ENCODE results near the gene CCNJL.

DNA sequence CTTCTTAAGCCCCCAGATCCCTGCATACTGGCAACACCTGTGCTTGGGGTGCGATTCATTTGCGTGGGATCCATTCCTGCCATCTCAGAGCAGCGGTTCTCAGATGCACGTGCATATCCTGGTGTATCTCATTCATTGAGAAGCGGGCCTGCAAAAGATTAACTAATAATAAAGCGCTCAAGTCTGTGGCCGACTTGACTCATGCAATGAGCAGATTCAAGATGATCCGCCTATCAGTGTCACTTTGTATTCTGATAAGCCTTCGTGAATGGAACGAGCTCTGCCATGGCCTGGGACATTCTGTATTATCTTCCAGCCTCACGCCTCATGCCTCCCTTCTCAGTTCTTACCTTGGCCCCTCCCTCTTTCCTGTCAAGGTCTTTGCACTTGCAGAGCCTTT lies 35.7 kb upstream of the CCNJL start:
- TF ChIP-seq, protein P1, sequence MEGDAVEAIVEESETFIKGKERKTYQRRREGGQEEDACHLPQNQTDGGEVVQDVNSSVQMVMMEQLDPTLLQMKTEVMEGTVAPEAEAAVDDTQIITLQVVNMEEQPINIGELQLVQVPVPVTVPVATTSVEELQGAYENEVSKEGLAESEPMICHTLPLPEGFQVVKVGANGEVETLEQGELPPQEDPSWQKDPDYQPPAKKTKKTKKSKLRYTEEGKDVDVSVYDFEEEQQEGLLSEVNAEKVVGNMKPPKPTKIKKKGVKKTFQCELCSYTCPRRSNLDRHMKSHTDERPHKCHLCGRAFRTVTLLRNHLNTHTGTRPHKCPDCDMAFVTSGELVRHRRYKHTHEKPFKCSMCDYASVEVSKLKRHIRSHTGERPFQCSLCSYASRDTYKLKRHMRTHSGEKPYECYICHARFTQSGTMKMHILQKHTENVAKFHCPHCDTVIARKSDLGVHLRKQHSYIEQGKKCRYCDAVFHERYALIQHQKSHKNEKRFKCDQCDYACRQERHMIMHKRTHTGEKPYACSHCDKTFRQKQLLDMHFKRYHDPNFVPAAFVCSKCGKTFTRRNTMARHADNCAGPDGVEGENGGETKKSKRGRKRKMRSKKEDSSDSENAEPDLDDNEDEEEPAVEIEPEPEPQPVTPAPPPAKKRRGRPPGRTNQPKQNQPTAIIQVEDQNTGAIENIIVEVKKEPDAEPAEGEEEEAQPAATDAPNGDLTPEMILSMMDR (IDR thresholded peaks at IDR 0.05), result no peak
- no peak for TF ChIP-seq EZH2 (IDR thresholded peaks at IDR 0.05; ENCODE audit: borderline replicate concordance, insufficient read depth, low read depth, low read length, poor library complexity, severe bottlenecking)

Data from B cell (primary cell).